ENCODE data around the gene GPR63. TPM values are rescaled to one million over a fixed set of nuclear protein-coding genes. Genes with fewer than 3 reads are reported as not detected.
"Not testable (repeated sequence)": the region's sequence is repeated elsewhere in the genome, so short reads cannot be mapped to it uniquely, and the experiment has no call there.

The GPR63 gene, protein sequence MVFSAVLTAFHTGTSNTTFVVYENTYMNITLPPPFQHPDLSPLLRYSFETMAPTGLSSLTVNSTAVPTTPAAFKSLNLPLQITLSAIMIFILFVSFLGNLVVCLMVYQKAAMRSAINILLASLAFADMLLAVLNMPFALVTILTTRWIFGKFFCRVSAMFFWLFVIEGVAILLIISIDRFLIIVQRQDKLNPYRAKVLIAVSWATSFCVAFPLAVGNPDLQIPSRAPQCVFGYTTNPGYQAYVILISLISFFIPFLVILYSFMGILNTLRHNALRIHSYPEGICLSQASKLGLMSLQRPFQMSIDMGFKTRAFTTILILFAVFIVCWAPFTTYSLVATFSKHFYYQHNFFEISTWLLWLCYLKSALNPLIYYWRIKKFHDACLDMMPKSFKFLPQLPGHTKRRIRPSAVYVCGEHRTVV
- total RNA-seq (2013): under 0.01 TPM
- polyA plus RNA-seq: under 1 TPM in 2 of 3 donors, not detected in 1; 0.03 to 0.07 TPM
- not detected in 2 replicates for polyA minus RNA-seq
- 0 to 2.6 (median 0.06) reads per million in 11 experiments for total RNA-seq

DNA sequence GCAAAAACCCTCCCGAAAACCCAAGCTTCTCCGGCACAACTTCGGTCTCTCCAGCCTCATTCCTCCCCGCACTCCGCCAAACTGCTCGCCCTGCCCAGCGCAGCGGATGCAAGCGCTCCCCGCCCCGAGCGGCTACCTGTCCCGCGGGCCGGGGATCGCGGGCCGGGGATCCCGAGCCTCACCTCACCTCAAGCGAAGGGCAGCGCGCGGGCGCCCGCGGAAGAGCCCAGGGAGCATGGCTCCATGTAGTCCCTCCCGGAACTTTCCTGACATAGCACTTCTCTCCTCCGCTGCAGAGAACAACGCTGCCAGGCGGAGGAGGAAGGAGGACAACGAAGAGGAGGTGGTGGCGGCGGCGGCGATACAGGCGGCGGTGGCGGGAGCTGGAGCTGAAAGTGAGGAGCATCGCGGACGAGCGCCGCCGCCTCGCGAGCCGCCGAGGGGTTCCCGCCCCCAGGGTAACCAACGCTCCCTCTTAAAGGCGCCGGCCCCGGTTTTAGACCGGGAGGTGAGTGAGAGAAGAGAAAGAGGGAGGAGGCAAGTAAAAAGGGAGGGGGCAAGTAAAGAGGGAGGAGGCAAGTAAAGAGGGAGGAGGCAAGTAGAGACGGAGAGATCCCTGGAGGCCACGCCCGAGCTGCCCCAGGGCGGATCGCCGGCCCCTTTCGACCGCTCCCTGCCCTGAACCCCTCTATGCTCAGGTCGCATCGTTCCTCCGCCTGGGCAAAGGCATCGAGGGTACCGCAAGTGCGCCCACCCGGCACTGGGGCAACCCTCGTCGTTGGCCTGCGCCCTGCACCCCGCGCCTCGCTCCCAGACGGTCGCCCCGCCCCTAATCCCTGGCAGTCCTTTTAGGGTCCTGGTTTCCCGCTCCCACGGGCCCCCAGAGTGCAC is at the start of gene GPR63:
Gene GPR63, minus strand, starts transcription at position 397 of the 891 bp plus-strand sequence. CDS start 37,746 bp downstream, outside the sequence.
- Mint-ChIP-seq H3K9me3 (peaks cover 0 to 3% (median 0%) of the 10 kb centered on the region in 7 donors), H3K4me1 (peaks cover 21% of the 10 kb centered on the region), H3K27me3 (ENCODE audit: low read depth in 3 of 3) (peaks cover 31 to 55% (median 32%) of the 10 kb centered on the region in 3 donors), H3K27ac (peak within 1 kb of the TSS in 2 of 7 donors; percentile 9 to 31), H3K36me3 (peaks cover 0 to 2% of the 10 kb centered on the region in 2 donors), H3K4me3 (peak within 1 kb of the TSS; percentile 83 to 97)
- Histone ChIP-seq H3K4me3 (replicated peaks in 1 of 3; ENCODE audit: low read depth in 2 of 3, low read length in 3 of 3) (peak within 1 kb of the TSS; percentile 54 to 76 (median 57)), H3K79me2 (ENCODE audit: insufficient read depth, low read length) (no peaks in the 10 kb centered on the region), H3K27me3 (ENCODE audit: control insufficient read depth in 2 of 2, insufficient read depth in 2 of 2, low read length in 2 of 2) (peaks cover 31 to 53% of the 10 kb centered on the region in 2 donors), H3K4me1 (ENCODE audit: control insufficient read depth in 1 of 2, insufficient read depth in 2 of 2, low read length in 2 of 2) (peaks cover 10 to 12% of the 10 kb centered on the region in 2 donors), H3K4me2 (replicated peaks; ENCODE audit: extremely low read depth, low read length, poor library complexity, severe bottlenecking) (peak within 1 kb of the TSS; percentile 95), H4K20me1 (ENCODE audit: insufficient read depth, low read length) (no peaks in the 10 kb centered on the region), H3K27ac (ENCODE audit: low read depth in 1 of 2, low read length in 2 of 2) (no peak within 1 kb of the TSS), H2AFZ (ENCODE audit: insufficient read depth, low read depth, low read length, poor library complexity, severe bottlenecking) (peak within 1 kb of the TSS; percentile 79), H3K9me3 (replicated peaks in 1 of 2; ENCODE audit: control insufficient read depth in 1 of 2, insufficient read depth in 1 of 2, low read length in 2 of 2) (peaks cover 0 to 6% of the 10 kb centered on the region in 2 donors), H3K9ac (ENCODE audit: insufficient read depth, low read length, poor library complexity, severe bottlenecking) (peak within 1 kb of the TSS; percentile 60), H3K36me3 (replicated peaks in 1 of 2; ENCODE audit: control insufficient read depth in 1 of 2, insufficient read depth in 2 of 2, low read length in 2 of 2) (no peaks in the 10 kb centered on the region)
- WGBS (ENCODE audit: insufficient coverage): under 1% methylated on average over 69 of the region's 80 CpGs
- TF ChIP-seq, protein P1, sequence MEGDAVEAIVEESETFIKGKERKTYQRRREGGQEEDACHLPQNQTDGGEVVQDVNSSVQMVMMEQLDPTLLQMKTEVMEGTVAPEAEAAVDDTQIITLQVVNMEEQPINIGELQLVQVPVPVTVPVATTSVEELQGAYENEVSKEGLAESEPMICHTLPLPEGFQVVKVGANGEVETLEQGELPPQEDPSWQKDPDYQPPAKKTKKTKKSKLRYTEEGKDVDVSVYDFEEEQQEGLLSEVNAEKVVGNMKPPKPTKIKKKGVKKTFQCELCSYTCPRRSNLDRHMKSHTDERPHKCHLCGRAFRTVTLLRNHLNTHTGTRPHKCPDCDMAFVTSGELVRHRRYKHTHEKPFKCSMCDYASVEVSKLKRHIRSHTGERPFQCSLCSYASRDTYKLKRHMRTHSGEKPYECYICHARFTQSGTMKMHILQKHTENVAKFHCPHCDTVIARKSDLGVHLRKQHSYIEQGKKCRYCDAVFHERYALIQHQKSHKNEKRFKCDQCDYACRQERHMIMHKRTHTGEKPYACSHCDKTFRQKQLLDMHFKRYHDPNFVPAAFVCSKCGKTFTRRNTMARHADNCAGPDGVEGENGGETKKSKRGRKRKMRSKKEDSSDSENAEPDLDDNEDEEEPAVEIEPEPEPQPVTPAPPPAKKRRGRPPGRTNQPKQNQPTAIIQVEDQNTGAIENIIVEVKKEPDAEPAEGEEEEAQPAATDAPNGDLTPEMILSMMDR (IDR thresholded peaks at IDR 0.05): no peak
- peak; percentile 12 to 32 (median 13) for DNase-seq
- intact Hi-C loops (cut with micrococcal nuclease): no loop called here

DNA sequence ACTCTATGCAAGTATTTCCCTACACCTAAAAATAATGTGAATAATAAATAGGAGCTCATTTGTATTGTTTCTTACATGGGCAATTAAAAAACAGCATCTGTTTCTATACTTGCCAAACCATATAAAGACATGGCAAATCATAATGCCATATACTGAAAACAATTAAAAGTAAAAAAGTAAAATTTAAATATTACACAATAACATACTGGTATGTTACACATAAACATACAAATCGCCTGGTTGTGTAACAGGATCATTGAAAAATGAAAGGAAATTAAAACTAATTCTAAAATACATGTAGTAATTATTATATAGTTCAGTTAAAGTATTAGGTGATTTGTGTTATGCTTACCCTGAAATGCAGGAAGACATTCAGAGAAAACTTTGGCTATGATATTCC is 49.2 kb upstream of the GPR63 start:
- Histone ChIP-seq H3K36me3 (replicated peaks in 1 of 2; ENCODE audit: control insufficient read depth in 1 of 2, insufficient read depth in 2 of 2, low read length in 2 of 2) (peaks cover 10 to 21% of the 10 kb centered on the region in 2 donors), H4K20me1 (ENCODE audit: insufficient read depth, low read length) (no peaks in the 10 kb centered on the region), H3K4me3 (replicated peaks in 1 of 3; ENCODE audit: low read depth in 2 of 3, low read length in 3 of 3) (no peak overlapping the region), H3K27me3 (ENCODE audit: control insufficient read depth in 2 of 2, insufficient read depth in 2 of 2, low read length in 2 of 2) (no peaks in the 10 kb centered on the region), H3K4me1 (ENCODE audit: control insufficient read depth in 1 of 2, insufficient read depth in 2 of 2, low read length in 2 of 2) (no peaks in the 10 kb centered on the region), H3K4me2 (replicated peaks; ENCODE audit: extremely low read depth, low read length, poor library complexity, severe bottlenecking) (no peak overlapping the region), H3K9ac (ENCODE audit: insufficient read depth, low read length, poor library complexity, severe bottlenecking) (no peak overlapping the region), H3K27ac (ENCODE audit: low read depth in 1 of 2, low read length in 2 of 2) (no peak overlapping the region), H2AFZ (ENCODE audit: insufficient read depth, low read depth, low read length, poor library complexity, severe bottlenecking) (no peak overlapping the region), H3K9me3 (replicated peaks in 1 of 2; ENCODE audit: control insufficient read depth in 1 of 2, insufficient read depth in 1 of 2, low read length in 2 of 2) (no peaks in the 10 kb centered on the region), H3K79me2 (ENCODE audit: insufficient read depth, low read length) (no peaks in the 10 kb centered on the region)
- Mint-ChIP-seq H3K4me3 (no peak overlapping the region), H3K27me3 (ENCODE audit: low read depth in 3 of 3) (peaks cover 0 to 2% (median 0%) of the 10 kb centered on the region in 3 donors), H3K4me1 (peaks cover 4% of the 10 kb centered on the region), H3K9me3 (no peaks in the 10 kb centered on the region), H3K36me3 (peaks cover 15 to 16% of the 10 kb centered on the region in 2 donors), H3K27ac (no peak overlapping the region)
- intact Hi-C loops (cut with micrococcal nuclease): no loop called here
- DNase-seq: no peak
- WGBS (ENCODE audit: insufficient coverage): no CpG with 5 or more reads among the region's 1 CpG
- TF ChIP-seq, protein P1 (IDR thresholded peaks at IDR 0.05): no peak

DNA sequence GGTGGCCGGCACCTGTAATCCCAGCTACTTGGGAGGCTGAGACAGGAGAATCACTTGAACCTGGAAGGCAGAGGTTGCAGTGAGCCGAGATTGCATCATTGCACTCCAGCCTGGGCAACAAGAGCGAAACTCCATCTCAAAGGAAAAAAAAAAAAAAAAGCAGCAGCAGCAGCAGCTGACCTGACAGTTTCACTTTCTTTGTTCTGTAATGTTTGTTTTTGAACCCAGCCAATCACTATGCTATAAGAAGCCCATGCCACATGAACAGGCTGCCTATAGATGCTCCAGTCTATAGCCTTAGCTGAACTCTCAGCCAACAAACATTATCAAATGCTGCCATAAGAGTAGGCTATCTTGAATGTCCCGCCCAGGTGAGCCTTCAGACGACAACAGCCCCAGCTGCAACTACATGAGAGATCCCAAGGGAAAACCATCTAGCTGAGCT is 47.9 kb upstream of the GPR63 start:
- H3K9me3 Mint-ChIP-seq; H2AFZ ChIP-seq (ENCODE audit: insufficient read depth, low read depth, low read length, poor library complexity, severe bottlenecking); H3K27me3 Mint-ChIP-seq (ENCODE audit: low read depth in 3 of 3); H3K4me3 Mint-ChIP-seq; H3K9me3 ChIP-seq (replicated peaks in 1 of 2; ENCODE audit: control insufficient read depth in 1 of 2, insufficient read depth in 1 of 2, low read length in 2 of 2); H3K4me3 ChIP-seq (replicated peaks in 1 of 3; ENCODE audit: low read depth in 2 of 3, low read length in 3 of 3); H3K36me3 ChIP-seq (replicated peaks in 1 of 2; ENCODE audit: control insufficient read depth in 1 of 2, insufficient read depth in 2 of 2, low read length in 2 of 2); H3K79me2 ChIP-seq (ENCODE audit: insufficient read depth, low read length); DNase-seq; H3K4me2 ChIP-seq (replicated peaks; ENCODE audit: extremely low read depth, low read length, poor library complexity, severe bottlenecking); H3K36me3 Mint-ChIP-seq; intact Hi-C loops (cut with micrococcal nuclease); H4K20me1 ChIP-seq (ENCODE audit: insufficient read depth, low read length); H3K27ac ChIP-seq (ENCODE audit: low read depth in 1 of 2, low read length in 2 of 2); H3K27ac Mint-ChIP-seq; H3K9ac ChIP-seq (ENCODE audit: insufficient read depth, low read length, poor library complexity, severe bottlenecking); H3K4me1 ChIP-seq (ENCODE audit: control insufficient read depth in 1 of 2, insufficient read depth in 2 of 2, low read length in 2 of 2); H3K4me1 Mint-ChIP-seq; H3K27me3 ChIP-seq (ENCODE audit: control insufficient read depth in 2 of 2, insufficient read depth in 2 of 2, low read length in 2 of 2): not testable (repeated sequence)
- WGBS (ENCODE audit: insufficient coverage): 80% methylated on average over 2 of the region's 5 CpGs

All from CD14-positive monocyte (primary cell).